ENCODE measurements around the gene SLC26A1.

DNA sequence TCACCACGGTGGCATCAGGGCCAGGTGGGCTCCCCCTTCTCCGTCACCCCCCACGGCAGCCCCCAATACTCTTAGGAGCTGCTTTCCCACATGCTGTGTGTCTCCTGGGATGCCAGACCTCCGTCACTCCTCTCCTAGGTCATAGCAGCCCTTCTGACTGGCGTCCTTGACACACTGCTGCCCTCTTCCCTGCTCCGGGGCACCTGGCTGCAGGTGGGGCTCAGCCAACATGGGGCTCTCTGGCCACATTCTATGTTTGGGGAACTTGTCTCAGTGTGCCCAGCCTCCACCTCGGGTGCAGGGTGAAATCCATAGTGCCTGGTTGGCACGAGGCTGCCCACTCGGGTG lies 47.1 kb downstream of the SLC26A1 start:
- no peak for TF ChIP-seq CTCF (IDR thresholded peaks at IDR 0.05)
- TF ChIP-seq POLR2A (IDR thresholded peaks at IDR 0.05) = no peak
